ENCODE data around the gene GLG1.
"Not testable (repeated sequence)": the region's sequence is repeated elsewhere in the genome, so short reads cannot be mapped to it uniquely, and the experiment has no call there.

Gene GLG1

DNA sequence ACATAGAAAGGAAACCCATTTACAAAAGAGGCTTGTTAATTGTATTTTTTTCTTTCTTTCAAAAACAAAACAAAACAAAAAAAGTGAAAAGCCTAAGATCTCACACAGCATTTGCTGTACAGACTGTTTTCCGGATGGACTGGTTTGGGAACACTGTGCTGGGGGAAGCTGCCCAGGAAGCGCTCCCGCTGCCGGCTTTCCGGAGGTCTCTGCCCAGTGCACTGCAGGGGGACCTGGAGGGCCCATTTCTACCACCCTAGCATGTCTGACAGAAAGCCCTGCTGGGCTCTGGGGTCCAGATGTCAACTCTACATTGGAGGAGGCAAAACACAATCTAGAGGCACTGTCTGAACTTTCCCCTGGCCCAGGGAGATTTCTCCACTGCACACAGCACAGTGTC lies 159.3 kb downstream of the GLG1 start:
- H3K27ac ChIP-seq (ENCODE audit: low read length): no peak overlapping the region
- no peak overlapping the region for H3K4me3 ChIP-seq (ENCODE audit: low read length)
- H3K36me3 ChIP-seq (ENCODE audit: insufficient read depth, low read depth, low read length): peaks cover 46% of the 10 kb centered on the region
- no peaks in the 10 kb centered on the region for H3K4me1 ChIP-seq (ENCODE audit: insufficient read depth, low read length)
- no peaks in the 10 kb centered on the region for H3K9me3 ChIP-seq (ENCODE audit: insufficient read depth, low read depth, low read length)
- no peak overlapping the region for H3K9ac ChIP-seq (ENCODE audit: low read depth, low read length)
- no peaks in the 10 kb centered on the region for H3K27me3 ChIP-seq (ENCODE audit: insufficient read depth, low read length)

DNA sequence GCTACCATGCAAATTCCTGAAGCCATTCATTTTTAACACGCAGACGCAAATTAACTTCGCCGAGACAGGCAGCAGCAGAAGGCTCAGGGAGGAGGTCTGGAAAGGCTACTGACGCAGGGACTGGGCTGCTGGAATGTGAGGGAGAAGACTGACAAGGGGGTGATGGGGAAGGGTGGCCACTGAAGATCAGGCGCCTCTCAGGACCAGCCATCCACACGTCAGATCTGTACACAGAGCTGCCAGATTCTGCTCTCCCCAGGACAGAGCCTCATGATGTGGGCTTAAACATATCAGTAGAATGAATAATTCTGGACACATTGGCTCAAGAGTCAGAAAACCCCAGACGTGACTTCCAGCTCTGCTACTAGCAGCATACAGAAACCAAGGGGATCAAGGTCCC lies 160.0 kb downstream of the GLG1 start:
- H3K9me3 ChIP-seq (ENCODE audit: insufficient read depth, low read depth, low read length): no peaks in the 10 kb centered on the region
- no peak overlapping the region for H3K9ac ChIP-seq (ENCODE audit: low read depth, low read length)
- no peaks in the 10 kb centered on the region for H3K4me1 ChIP-seq (ENCODE audit: insufficient read depth, low read length)
- no peak overlapping the region for H3K4me3 ChIP-seq (ENCODE audit: low read length)
- no peaks in the 10 kb centered on the region for H3K27me3 ChIP-seq (ENCODE audit: insufficient read depth, low read length)
- peaks cover 39% of the 10 kb centered on the region for H3K36me3 ChIP-seq (ENCODE audit: insufficient read depth, low read depth, low read length)
- H3K27ac ChIP-seq (ENCODE audit: low read length): no peak overlapping the region

DNA sequence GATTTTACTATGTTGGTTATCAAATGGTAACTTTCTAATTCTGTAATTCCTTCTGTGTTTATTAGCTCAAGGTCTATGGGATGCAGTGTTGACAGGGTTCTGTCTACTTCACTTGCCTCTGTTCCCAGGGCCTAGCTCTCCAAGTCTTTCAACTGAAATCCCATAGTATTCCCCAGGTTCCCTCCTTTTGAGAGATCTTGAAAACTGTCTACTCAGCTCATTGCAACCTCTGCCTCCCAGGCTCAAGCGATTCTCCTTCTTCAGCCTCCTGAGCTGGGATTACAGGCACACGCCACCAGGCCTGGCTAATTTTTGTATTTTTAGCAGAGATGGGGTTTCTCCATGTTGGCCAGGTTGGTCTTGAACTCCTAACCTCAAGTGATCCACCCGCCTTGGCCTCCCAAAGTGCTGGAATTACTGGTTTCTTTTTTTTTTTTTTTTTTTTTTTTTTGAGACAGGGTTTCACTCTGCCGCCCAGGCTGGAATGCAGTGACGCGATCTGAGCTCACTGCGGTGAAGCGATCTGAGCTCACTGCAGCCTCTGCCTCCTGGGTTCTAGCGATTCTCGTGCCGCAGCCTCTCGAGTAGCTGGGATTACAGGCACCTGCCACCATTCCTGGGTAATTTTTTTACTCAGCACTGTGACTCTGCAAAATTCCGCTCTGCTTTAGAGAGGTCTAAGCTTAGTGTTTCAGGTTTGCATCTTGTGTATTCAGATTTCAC lies 163.1 kb downstream of the GLG1 start:
- H3K36me3 ChIP-seq (ENCODE audit: insufficient read depth, low read depth, low read length): peaks cover 22% of the 10 kb centered on the region

DNA sequence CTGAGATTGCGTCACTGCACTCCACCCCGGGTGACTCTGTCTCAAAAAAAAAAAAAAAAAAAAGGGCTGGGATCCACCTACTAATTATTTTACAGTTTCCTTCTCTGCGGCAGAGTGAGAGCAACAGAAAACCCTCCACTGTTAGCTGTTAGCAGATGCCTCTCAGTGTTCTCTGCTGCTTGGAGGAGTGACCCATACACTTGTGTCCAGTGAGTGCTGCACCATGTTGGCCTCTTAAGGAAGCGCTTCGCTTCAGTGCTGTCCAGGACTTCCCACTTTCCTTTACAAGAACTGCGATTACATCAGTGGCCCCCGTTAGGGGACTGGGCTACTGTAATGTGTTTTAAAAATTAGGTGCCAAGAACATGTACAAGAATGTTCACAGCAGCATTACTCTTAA lies 167.2 kb downstream of the GLG1 start:
- H3K4me1 ChIP-seq (ENCODE audit: insufficient read depth, low read length): no peaks in the 10 kb centered on the region
- H3K4me3 ChIP-seq (ENCODE audit: low read length): no peak overlapping the region
- H3K27me3 ChIP-seq (ENCODE audit: insufficient read depth, low read length): no peaks in the 10 kb centered on the region
- H3K9ac ChIP-seq (ENCODE audit: low read depth, low read length): no peak overlapping the region
- no peaks in the 10 kb centered on the region for H3K9me3 ChIP-seq (ENCODE audit: insufficient read depth, low read depth, low read length)
- H3K27ac ChIP-seq (ENCODE audit: low read length): no peak overlapping the region
- H3K36me3 ChIP-seq (ENCODE audit: insufficient read depth, low read depth, low read length): peaks cover 7% of the 10 kb centered on the region; the same call in 1 of the 2 replicates

More for the DNA sequence above, 163.1 kb downstream of the GLG1 start:
- not testable (repeated sequence) for H3K4me3 ChIP-seq (ENCODE audit: low read length); H3K9ac ChIP-seq (ENCODE audit: low read depth, low read length); H3K27ac ChIP-seq (ENCODE audit: low read length); H3K9me3 ChIP-seq (ENCODE audit: insufficient read depth, low read depth, low read length); H3K4me1 ChIP-seq (ENCODE audit: insufficient read depth, low read length); H3K27me3 ChIP-seq (ENCODE audit: insufficient read depth, low read length)

- Histone ChIP-seq H3K9me3 (ENCODE audit: insufficient read depth, low read depth, low read length) (no peaks in the 10 kb centered on the region), H3K27me3 (ENCODE audit: insufficient read depth, low read length) (no peaks in the 10 kb centered on the region), H3K4me3 (ENCODE audit: low read length) (no peak overlapping the region), H3K27ac (ENCODE audit: low read length) (no peak overlapping the region), H3K4me1 (ENCODE audit: insufficient read depth, low read length) (no peaks in the 10 kb centered on the region), H3K9ac (ENCODE audit: low read depth, low read length) (no peak overlapping the region), H3K36me3 (ENCODE audit: insufficient read depth, low read depth, low read length) (peaks cover 7% of the 10 kb centered on the region; the same call in 1 of the 2 replicates)
Measured at GRCh38 chr16:74438492-74438979, 168.4 kb downstream of the GLG1 start.

GRCh38 chr16:74431516-74431915 lies 175.4 kb downstream of the GLG1 start:
- Histone ChIP-seq H3K27ac (ENCODE audit: low read length) (no peak overlapping the region), H3K9ac (ENCODE audit: low read depth, low read length) (no peak overlapping the region), H3K27me3 (ENCODE audit: insufficient read depth, low read length) (no peaks in the 10 kb centered on the region), H3K9me3 (ENCODE audit: insufficient read depth, low read depth, low read length) (no peaks in the 10 kb centered on the region), H3K4me1 (ENCODE audit: insufficient read depth, low read length) (no peaks in the 10 kb centered on the region), H3K36me3 (ENCODE audit: insufficient read depth, low read depth, low read length) (no peaks in the 10 kb centered on the region), H3K4me3 (ENCODE audit: low read length) (no peak overlapping the region)

DNA sequence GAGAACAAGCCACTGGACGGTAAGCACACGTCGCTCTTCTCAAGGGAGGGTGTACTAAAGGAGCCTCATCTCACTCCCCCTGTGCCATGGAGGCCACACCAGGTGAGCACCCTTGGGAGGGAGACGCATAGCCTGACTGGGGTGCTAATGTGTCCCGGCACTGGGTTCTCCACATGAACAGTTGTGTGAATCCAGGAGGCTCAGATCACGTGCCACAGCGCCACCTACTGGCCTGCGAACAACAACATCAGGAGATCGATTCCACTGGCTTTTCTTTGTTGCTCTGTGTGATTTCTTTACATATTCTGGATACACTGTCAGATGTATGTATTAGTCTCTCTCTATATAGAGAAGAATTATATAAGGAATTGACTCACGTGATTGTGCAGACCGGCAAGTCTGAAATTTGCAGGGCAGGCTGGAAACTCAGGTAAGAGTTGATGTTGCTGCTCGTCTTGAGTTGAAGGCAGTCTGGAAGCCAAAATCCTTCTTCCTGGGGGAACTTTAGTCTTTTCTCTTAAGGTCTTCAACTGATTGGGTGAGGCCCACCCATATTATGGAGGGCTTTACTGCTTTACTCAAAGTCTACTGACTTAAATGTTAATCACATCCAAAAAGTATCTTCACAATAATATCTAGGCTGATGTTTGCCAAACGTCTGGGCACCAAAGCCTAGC lies 176.7 kb downstream of the GLG1 start:
- H3K9ac ChIP-seq (ENCODE audit: low read depth, low read length); H3K27me3 ChIP-seq (ENCODE audit: insufficient read depth, low read length); H3K36me3 ChIP-seq (ENCODE audit: insufficient read depth, low read depth, low read length); H3K4me1 ChIP-seq (ENCODE audit: insufficient read depth, low read length); H3K27ac ChIP-seq (ENCODE audit: low read length); H3K4me3 ChIP-seq (ENCODE audit: low read length); H3K9me3 ChIP-seq (ENCODE audit: insufficient read depth, low read depth, low read length): not testable (repeated sequence)

DNA sequence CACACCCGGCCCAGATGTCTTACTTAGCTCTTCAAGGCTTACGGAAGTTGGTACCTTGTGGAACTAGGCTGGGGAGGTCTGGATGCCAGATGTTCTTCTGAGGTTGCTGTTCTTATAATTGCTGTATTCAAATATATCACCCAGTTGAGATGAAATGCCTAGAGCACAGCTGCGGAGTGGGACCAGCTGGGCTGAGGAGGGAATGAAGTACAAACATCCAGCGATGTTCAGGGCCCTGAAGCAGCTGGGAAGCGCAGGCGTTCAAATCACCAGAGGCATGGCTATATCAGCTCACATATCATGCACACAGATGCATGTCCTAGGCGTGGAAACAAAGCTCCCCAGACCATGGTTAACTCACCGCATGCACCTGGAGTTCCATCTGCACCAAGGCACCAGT lies 178.4 kb downstream of the GLG1 start:
- H3K27me3 ChIP-seq (ENCODE audit: insufficient read depth, low read length); H3K27ac ChIP-seq (ENCODE audit: low read length); H3K36me3 ChIP-seq (ENCODE audit: insufficient read depth, low read depth, low read length); H3K4me3 ChIP-seq (ENCODE audit: low read length); H3K9ac ChIP-seq (ENCODE audit: low read depth, low read length); H3K9me3 ChIP-seq (ENCODE audit: insufficient read depth, low read depth, low read length); H3K4me1 ChIP-seq (ENCODE audit: insufficient read depth, low read length): not testable (repeated sequence)

GRCh38 chr16:74425751-74426150 lies 181.2 kb downstream of the GLG1 start:
- H3K36me3 ChIP-seq (ENCODE audit: insufficient read depth, low read depth, low read length); H3K4me1 ChIP-seq (ENCODE audit: insufficient read depth, low read length); H3K4me3 ChIP-seq (ENCODE audit: low read length); H3K27me3 ChIP-seq (ENCODE audit: insufficient read depth, low read length); H3K27ac ChIP-seq (ENCODE audit: low read length); H3K9ac ChIP-seq (ENCODE audit: low read depth, low read length); H3K9me3 ChIP-seq (ENCODE audit: insufficient read depth, low read depth, low read length): not testable (repeated sequence)

GRCh38 chr16:74423721-74424120 lies 183.2 kb downstream of the GLG1 start:
- not testable (repeated sequence) for H3K9ac ChIP-seq (ENCODE audit: low read depth, low read length); H3K27me3 ChIP-seq (ENCODE audit: insufficient read depth, low read length); H3K27ac ChIP-seq (ENCODE audit: low read length); H3K9me3 ChIP-seq (ENCODE audit: insufficient read depth, low read depth, low read length); H3K4me1 ChIP-seq (ENCODE audit: insufficient read depth, low read length); H3K36me3 ChIP-seq (ENCODE audit: insufficient read depth, low read depth, low read length); H3K4me3 ChIP-seq (ENCODE audit: low read length)

- H3K36me3 ChIP-seq (ENCODE audit: insufficient read depth, low read depth, low read length); H3K9me3 ChIP-seq (ENCODE audit: insufficient read depth, low read depth, low read length); H3K4me1 ChIP-seq (ENCODE audit: insufficient read depth, low read length); H3K27ac ChIP-seq (ENCODE audit: low read length); H3K9ac ChIP-seq (ENCODE audit: low read depth, low read length); H3K27me3 ChIP-seq (ENCODE audit: insufficient read depth, low read length); H3K4me3 ChIP-seq (ENCODE audit: low read length): not testable (repeated sequence)
Measured at GRCh38 chr16:74422086-74422485, 184.8 kb downstream of the GLG1 start.

- not testable (repeated sequence) for H3K4me3 ChIP-seq (ENCODE audit: low read length); H3K27me3 ChIP-seq (ENCODE audit: insufficient read depth, low read length); H3K9me3 ChIP-seq (ENCODE audit: insufficient read depth, low read depth, low read length)
Measured at GRCh38 chr16:74421482-74421785, 185.5 kb downstream of the GLG1 start.

More at GRCh38 chr16:74421482-74421785, 185.5 kb downstream of the GLG1 start:
- H3K9ac ChIP-seq (ENCODE audit: low read depth, low read length); H3K4me1 ChIP-seq (ENCODE audit: insufficient read depth, low read length); H3K27ac ChIP-seq (ENCODE audit: low read length); H3K36me3 ChIP-seq (ENCODE audit: insufficient read depth, low read depth, low read length): not testable (repeated sequence)
